Naive thymus-derived CD4-positive, alpha-beta T cell (primary cell): Measurements from ENCODE around the gene DPY19L2. TPM values are rescaled to one million over a fixed set of nuclear protein-coding genes. Genes with fewer than 3 reads are reported as not detected.
"Not testable (repeated sequence)": the region's sequence is repeated elsewhere in the genome, so short reads cannot be mapped to it uniquely, and the experiment has no call there.

ENCODE experiments used
- ATAC-seq: fragments of 150-1000 bp; cut with Tn5 transposase; 2 replicates; pipeline ENCODE4 v1.10.0; 2021; ENCODE audit warnings: mild to moderate bottlenecking, moderate library complexity
- CTCF ChIA-PET: fragments of 350-600 bp; sonication (Branson Sonifier 250); formaldehyde crosslinking; loops from one replicate; lab custom pipeline; 2021; ENCODE audit warnings: antibody characterized with exemption; lab: Charles Lee
- POLR2A ChIA-PET: fragments of 350-600 bp; sonication (Branson Sonifier 250); formaldehyde crosslinking; loops from one replicate; lab custom pipeline; 2021; ENCODE audit warnings: antibody characterized with exemption, inconsistent platforms; lab: Charles Lee
- DNase-seq, 9 donors: peaks; one replicate each; pipeline versions ENCODE4 v3.0.0 to v3.0.0-alpha.2; 2020 to 2022; ENCODE audit warnings: mixed read lengths in 1 of 9
- H3K27ac ChIP-seq: one replicate; pipeline ENCODE4 v1.7.0; 2013; ENCODE audit warnings: mild to moderate bottlenecking, low read depth, low read length, moderate library complexity
- H3K27me3 ChIP-seq, 2 donors: one replicate each; pipeline ENCODE4 v1.7.0; 2013; ENCODE audit warnings: low read length in 2 of 2, mild to moderate bottlenecking in 2 of 2, moderate library complexity in 2 of 2; ENCODE audit not compliant: control insufficient read depth in 2 of 2, insufficient read depth in 2 of 2
- H3K36me3 ChIP-seq, 3 experiments: 1 replicate in 2 of 3; 2 replicates in 1 of 3; pipeline ENCODE4 v1.7.0; 2013; ENCODE audit warnings: low read length in 3 of 3, mild to moderate bottlenecking in 3 of 3, moderate library complexity in 1 of 3; ENCODE audit not compliant: insufficient read depth in 3 of 3, control insufficient read depth in 2 of 3
- H3K4me1 ChIP-seq, 2 donors: one replicate each; pipeline ENCODE4 v1.7.0; 2013; ENCODE audit warnings: low read length in 2 of 2, mild to moderate bottlenecking in 2 of 2, moderate library complexity in 1 of 2; ENCODE audit not compliant: control insufficient read depth in 2 of 2, insufficient read depth in 2 of 2
- H3K4me3 ChIP-seq: 2 replicates; pipeline ENCODE4 v1.7.0; 2013; ENCODE audit warnings: mild to moderate bottlenecking, low read length
- H3K9me3 ChIP-seq, 3 experiments: 1 replicate in 2 of 3; 2 replicates in 1 of 3; pipeline ENCODE4 v1.7.0; 2013; ENCODE audit warnings: low read length in 3 of 3; ENCODE audit not compliant: control insufficient read depth in 2 of 3
- H3K27ac Mint-ChIP-seq, 9 donors: one replicate each; pipeline ENCODE4 v1.8.0; 2020 to 2022; ENCODE audit warnings: mixed read lengths in 9 of 9, mild to moderate bottlenecking in 8 of 9, moderate library complexity in 5 of 9, inconsistent platforms in 2 of 9
- H3K27me3 Mint-ChIP-seq, 5 donors: one replicate each; pipeline ENCODE4 v1.8.0; 2021 to 2022; ENCODE audit warnings: mixed read lengths in 5 of 5, mild to moderate bottlenecking in 1 of 5
- H3K36me3 Mint-ChIP-seq, 5 donors: one replicate each; pipeline ENCODE4 v1.8.0; 2020 to 2022; ENCODE audit warnings: mixed read lengths in 5 of 5, mild to moderate bottlenecking in 3 of 5, inconsistent platforms in 1 of 5
- H3K4me1 Mint-ChIP-seq, 7 donors: one replicate each; pipeline ENCODE4 v1.8.0; 2020 to 2022; ENCODE audit warnings: mixed read lengths in 7 of 7, mild to moderate bottlenecking in 3 of 7, inconsistent platforms in 1 of 7
- H3K4me3 Mint-ChIP-seq, 10 donors: one replicate each; pipeline ENCODE4 v1.8.0; 2020 to 2022; ENCODE audit warnings: mild to moderate bottlenecking in 10 of 10, mixed read lengths in 10 of 10, moderate library complexity in 6 of 10, inconsistent platforms in 2 of 10
- H3K9me3 Mint-ChIP-seq, 11 donors: one replicate each; pipeline ENCODE4 v1.8.0; 2020 to 2022; ENCODE audit warnings: mixed read lengths in 11 of 11, mild to moderate bottlenecking in 4 of 11, inconsistent platforms in 1 of 11, moderate library complexity in 1 of 11
- intact Hi-C, 2 donors: fragments of 100-400 bp; cut with micrococcal nuclease; formaldehyde crosslinking; loops; one replicate each; pipeline ENCODE4 v1.15.1; 2023
- polyA plus RNA-seq, 2 donors: library from polyadenylated mRNA; unstranded; fragments of 300-500 nt; fragmentation: Illumina TruSeq; gene quantifications; one replicate each; pipeline ENCODE4 v1.2.3, GENCODE V29; 2021
- total RNA-seq, 6 experiments: library from RNA in 5 of 6; stranded (reverse) in 5 of 6; gene quantifications; 1 replicate in 5 of 6; 2 replicates in 1 of 6; pipeline ENCODE4 v1.2.3 and lab custom pipeline; 2021 to 2026

The DPY19L2 gene
- total RNA-seq (1 to 10 TPM in 3 of 5 experiments, under 1 TPM in 2; 0.34 to 3.1 (median 1.4) TPM), polyA plus RNA-seq (under 1 TPM in 1 of 2 donors, not detected in 1; 0.28 TPM), total RNA-seq (lab: John Stamatoyannopoulos, UW) (2.0 reads per million, percentile 9 among the genes with 10 or more reads in this experiment)

- POLR2A ChIA-PET, result no interaction called here
- Histone ChIP-seq H3K27ac (peak within 1 kb of the TSS; percentile 35), H3K36me3 (no peaks in the 10 kb centered on the region)
Measured at GRCh38 chr12:63668028-63668799, at the start of gene DPY19L2. DPY19L2 (minus strand) TSS chr12:63668493; CDS start chr12:63668393, 100 bp downstream.

GRCh38 chr12:63716891-63717290, 48.6 kb upstream of the DPY19L2 start:
- H3K27ac Mint-ChIP-seq, CTCF ChIA-PET, H3K27me3 ChIP-seq, intact Hi-C loops, H3K4me1 ChIP-seq, H3K9me3 Mint-ChIP-seq, H3K4me3 Mint-ChIP-seq, H3K4me1 Mint-ChIP-seq, H3K27ac ChIP-seq, DNase-seq, POLR2A ChIA-PET, H3K36me3 Mint-ChIP-seq, H3K27me3 Mint-ChIP-seq, H3K36me3 ChIP-seq, H3K4me3 ChIP-seq, H3K9me3 ChIP-seq, ATAC-seq: not testable (repeated sequence)

More at GRCh38 chr12:63668028-63668799, at the start of gene DPY19L2:
- intact Hi-C loops, result loop anchor here in 1 of 2 donors (2.0 to 10.0 kb wide), 2 partner anchors 133 to 563 kb away; no protein-coding TSS in a partner anchor
- CTCF ChIA-PET, result no interaction called here
- ATAC-seq, result peak; percentile 41
- peak in 8 of 9 donors; percentile 5 to 50 (median 27) for DNase-seq
- Mint-ChIP-seq H3K27me3 (peaks cover 19 to 53% (median 28%) of the 10 kb centered on the region in 5 donors), H3K27ac (peak within 1 kb of the TSS in 4 of 9 donors; percentile 34 to 74 (median 54)), H3K9me3 (no peaks in the 10 kb centered on the region), H3K36me3 (no peaks in the 10 kb centered on the region), H3K4me3 (peak within 1 kb of the TSS; percentile 78 to 89 (median 84)), H3K4me1 (peaks cover 8 to 26% (median 24%) of the 10 kb centered on the region in 7 donors)
- Histone ChIP-seq H3K27me3 (no peaks in the 10 kb centered on the region), H3K4me1 (no peaks in the 10 kb centered on the region), H3K9me3 (no peaks in the 10 kb centered on the region), H3K4me3 (peak within 1 kb of the TSS; percentile 46)

GRCh38 chr12:63715107-63715625, 46.9 kb upstream of the DPY19L2 start:
- H3K36me3 ChIP-seq, ATAC-seq, H3K4me3 ChIP-seq, intact Hi-C loops, H3K9me3 Mint-ChIP-seq, H3K4me1 Mint-ChIP-seq, H3K27me3 ChIP-seq, POLR2A ChIA-PET, H3K4me3 Mint-ChIP-seq, H3K9me3 ChIP-seq, DNase-seq, H3K36me3 Mint-ChIP-seq, H3K27ac Mint-ChIP-seq, H3K4me1 ChIP-seq, H3K27ac ChIP-seq, H3K27me3 Mint-ChIP-seq, CTCF ChIA-PET: not testable (repeated sequence)

GRCh38 chr12:63714409-63714808, 46.1 kb upstream of the DPY19L2 start:
- intact Hi-C loops, H3K4me3 ChIP-seq, ATAC-seq, H3K27me3 ChIP-seq, POLR2A ChIA-PET, H3K36me3 ChIP-seq, H3K4me3 Mint-ChIP-seq, CTCF ChIA-PET, H3K27ac Mint-ChIP-seq, H3K4me1 Mint-ChIP-seq, H3K27me3 Mint-ChIP-seq, DNase-seq, H3K27ac ChIP-seq, H3K9me3 Mint-ChIP-seq, H3K4me1 ChIP-seq, H3K36me3 Mint-ChIP-seq, H3K9me3 ChIP-seq: not testable (repeated sequence)

GRCh38 chr12:63713681-63714075, 45.4 kb upstream of the DPY19L2 start:
- H3K4me1 Mint-ChIP-seq, H3K9me3 Mint-ChIP-seq, CTCF ChIA-PET, H3K4me3 ChIP-seq, H3K36me3 ChIP-seq, H3K27ac Mint-ChIP-seq, H3K27me3 Mint-ChIP-seq, H3K4me1 ChIP-seq, ATAC-seq, POLR2A ChIA-PET, intact Hi-C loops, H3K4me3 Mint-ChIP-seq, H3K27ac ChIP-seq, H3K27me3 ChIP-seq, DNase-seq, H3K36me3 Mint-ChIP-seq, H3K9me3 ChIP-seq: not testable (repeated sequence)

- not testable (repeated sequence) for H3K27ac Mint-ChIP-seq, ATAC-seq, H3K27me3 Mint-ChIP-seq
Measured at GRCh38 chr12:63712979-63713680, 44.8 kb upstream of the DPY19L2 start.

More at GRCh38 chr12:63712979-63713680, 44.8 kb upstream of the DPY19L2 start:
- H3K36me3 Mint-ChIP-seq, CTCF ChIA-PET, H3K4me1 ChIP-seq, H3K9me3 ChIP-seq, H3K27ac ChIP-seq, POLR2A ChIA-PET, intact Hi-C loops, H3K4me1 Mint-ChIP-seq, H3K4me3 Mint-ChIP-seq, H3K9me3 Mint-ChIP-seq, H3K27me3 ChIP-seq, H3K4me3 ChIP-seq, H3K36me3 ChIP-seq, DNase-seq: not testable (repeated sequence)
